DMS79 (cell line): ENCODE results near the gene ARHGAP8.

Experiments used
- DNase-seq: peaks from one replicate; lab custom pipeline; 2025; lab: John Stamatoyannopoulos, UW

ARHGAP8 gene

DNA sequence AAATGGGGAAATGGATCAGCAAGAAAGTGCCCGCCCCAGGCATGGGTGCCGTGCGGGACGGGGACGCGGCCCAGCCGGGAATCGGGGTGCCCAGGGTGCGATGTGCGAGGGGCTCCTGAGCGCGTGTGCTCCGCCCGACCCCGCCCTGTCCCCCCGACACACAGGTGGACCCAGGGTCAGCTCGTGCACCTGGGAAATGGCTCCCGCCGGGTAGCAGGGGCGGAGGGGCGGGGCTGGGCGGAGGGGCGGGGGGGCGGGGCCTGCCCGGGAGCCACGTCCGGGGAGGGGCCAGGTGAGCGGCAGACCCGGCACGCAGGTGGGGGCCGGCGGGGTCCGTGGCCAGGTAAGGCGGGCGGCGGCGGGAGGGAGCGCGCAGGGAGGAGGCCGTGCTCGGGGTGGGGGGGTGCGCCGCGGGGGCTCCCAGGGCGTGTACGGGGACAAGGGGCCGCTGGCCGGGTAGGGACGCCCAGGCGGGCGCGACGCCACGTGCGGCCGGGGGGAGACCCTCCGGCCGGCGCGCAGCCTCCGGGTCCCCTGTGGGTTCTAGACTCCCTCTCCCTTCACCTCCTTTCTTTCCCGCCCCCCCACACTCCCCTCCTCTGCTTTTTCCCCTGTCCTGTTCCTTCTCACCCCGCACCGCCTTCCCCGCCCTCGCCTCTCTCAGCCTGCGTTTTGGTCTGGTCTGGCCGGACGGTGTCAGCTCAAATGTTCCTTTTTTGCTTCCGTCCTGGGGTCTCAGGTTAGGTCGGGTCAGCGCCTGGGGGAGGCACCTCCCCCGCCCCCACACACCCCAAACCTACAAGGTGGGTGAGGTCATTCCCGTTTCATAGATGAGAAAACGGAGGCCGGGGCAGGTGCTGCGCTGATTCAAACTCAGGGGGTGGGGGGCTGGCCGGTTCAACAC is at the start of gene ARHGAP8:
ARHGAP8 (plus strand) TSS at position 291 of the 904 bp plus-strand sequence. CDS start 33,953 bp downstream, outside the sequence.
- no peak for DNase-seq

DNA sequence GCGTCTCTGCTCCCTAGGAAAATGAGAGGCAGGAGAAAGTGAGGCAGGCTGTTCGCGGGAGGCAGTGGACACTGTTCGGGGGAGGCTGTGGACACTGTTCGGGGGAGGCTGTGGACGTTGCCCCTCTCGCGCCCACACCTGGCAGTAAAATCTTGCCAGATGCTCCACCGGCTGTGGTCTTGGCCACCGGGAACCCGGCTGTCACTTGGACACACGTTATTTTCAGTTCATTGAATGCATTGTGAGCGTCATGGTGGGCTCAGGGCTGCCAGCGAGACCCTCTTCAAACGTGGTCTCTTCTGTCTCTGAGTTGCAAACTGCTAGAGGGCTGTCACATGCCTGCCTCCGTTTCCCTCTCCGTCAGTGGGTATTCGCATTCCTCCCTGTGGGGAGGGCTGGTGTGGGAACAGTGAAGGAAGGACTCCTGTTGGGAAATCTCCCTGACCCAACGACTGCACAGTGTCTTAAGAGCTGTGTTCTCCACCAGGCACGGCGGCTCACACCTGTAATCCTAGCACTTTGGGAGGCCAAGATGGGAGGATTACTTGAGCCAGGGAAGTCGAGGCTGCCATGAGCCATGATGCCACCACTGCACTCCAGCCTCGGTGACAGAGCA is 49.0 kb upstream of the ARHGAP8 start:
- DNase-seq, result no peak

DNA sequence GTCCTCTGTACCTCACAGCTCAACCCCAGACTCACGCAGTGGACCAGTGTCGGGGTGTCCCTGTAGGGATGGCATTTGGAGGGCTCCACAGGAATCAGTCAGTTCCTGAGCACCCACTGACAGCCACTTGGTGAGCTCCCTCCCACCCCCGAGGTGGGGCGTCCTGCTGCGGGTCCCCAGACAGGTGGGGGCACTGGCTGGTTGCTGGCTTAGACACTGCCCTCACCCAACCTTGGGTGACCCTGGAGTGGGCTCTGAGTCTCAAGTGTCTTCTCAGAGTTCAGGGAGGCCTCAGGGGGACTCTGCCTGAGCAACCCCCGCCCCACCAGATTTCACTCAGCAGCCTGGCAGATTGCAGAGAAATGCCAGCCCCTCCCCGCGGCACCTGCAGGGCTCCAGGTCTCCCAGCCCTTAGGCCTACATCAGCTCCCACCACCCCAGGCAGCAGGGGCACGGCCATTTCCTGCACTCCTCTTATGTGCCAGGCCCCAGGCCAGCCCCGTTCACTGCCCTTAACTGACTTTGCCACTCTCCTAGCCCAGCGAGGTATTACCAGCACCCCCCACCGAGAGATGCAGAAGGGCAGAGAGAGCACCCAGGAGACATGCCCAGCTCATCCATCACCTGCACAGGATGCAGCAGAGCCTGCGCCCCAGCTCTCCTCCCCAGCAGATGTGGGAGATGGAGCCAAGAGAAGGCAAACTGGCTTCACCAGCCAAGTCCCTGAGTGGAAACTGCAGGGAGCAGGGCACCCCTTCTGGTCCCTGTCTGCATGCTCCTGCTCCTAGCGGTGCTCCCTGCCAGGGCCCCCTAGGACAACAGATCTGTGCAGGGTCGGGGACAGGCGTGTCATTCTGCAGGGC is 48.0 kb upstream of the ARHGAP8 start:
- no peak for DNase-seq

DNA sequence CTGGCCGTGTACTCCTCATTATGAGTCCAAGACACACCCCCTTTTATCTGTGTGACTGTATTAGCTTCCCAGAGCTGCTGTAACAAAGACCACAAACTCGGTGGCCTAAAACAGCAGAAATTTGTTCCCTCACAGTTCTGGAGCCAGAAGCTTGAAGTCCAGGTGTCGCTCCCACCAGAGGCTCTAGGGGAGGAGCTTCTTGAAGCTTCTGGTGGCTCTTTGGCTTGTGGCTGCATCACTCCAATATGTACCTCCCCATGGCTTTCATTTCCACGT is 47.4 kb upstream of the ARHGAP8 start:
- DNase-seq, result no peak

DNA sequence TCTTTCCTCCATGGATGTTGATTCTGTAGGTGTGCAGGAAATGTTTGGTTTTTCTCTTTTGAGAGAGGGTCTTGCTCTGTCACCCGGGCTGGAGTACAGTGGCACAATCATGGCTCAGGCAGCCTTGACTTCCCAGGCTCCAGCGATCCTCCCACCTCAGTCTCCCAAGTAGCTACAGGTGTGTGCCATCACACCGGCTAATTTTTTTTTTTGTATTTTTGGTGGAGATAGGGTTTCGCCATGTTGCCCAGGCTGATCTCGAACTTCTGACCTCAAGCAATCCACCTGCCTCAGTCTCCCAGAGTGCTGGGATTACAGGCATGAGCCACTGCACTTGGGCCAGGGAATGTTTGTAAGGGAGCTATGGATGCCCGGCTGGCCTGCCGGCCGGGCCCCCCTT is 45.9 kb upstream of the ARHGAP8 start:
- DNase-seq, result no peak

DNA sequence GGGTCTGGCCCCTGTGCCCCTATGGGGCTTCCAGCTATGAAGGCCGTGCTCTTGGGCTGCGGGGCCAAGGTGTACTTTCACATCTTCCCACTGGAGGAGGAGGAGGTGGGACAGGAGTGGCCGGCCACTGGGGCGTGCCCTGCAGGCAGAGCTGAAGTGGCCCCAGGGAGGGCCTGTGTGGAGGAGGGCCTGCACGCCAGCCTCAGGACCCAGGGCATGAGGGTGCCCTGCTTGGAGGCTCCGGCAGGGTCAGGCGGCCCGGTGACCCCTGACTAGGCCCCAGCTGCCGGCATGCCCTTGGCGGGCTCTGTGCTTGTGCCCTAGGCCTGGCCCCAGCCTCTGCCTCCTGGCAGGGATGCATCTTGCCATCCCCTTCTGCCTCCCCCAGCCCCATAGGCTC is 45.2 kb upstream of the ARHGAP8 start:
- DNase-seq, result no peak

DNA sequence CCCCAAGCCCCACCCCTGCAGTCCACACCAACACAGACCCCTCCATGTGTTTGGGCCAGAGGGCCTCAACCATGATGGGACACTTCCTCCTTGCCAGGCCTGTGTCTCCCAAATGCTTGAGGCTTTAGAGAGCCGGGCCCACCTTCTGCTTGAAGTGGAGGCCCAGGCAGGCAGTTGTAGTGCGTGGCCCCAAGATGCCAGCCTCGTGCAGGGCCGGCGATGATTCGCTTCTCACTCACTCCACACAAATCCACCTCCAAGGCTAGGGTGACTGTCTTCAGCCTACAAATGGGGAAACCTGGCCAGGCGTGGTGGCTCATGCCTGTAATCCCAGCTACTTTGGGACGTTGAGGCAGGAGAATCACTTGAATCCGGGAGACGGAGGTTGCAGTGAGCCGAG is 44.6 kb upstream of the ARHGAP8 start:
- DNase-seq, result no peak

DNA sequence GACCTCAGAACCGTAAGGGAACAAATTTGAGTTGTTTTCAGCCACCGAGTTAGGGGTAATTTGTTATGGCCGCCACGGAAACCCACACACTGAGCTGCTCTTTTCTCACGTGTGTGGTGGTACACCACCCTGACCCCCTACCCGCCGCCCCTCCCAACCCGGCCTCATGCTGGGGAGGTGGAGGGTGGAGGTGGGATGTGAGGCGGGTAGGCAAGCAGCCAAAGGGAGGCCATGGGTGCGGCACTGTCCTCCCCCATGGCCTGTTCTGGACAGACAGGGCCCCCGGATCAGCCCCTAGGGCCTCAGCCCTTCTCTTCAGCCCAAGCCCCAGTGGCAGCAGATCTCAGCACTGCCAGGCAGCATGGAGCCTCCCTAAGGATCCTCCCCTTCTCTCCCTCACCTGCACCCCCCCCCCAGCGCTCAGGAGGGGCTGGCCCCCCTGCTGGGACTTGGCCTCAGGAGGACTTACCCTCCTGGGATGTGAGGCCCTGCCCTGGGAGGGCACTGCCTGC is 42.4 kb upstream of the ARHGAP8 start:
- DNase-seq, result no peak

DNA sequence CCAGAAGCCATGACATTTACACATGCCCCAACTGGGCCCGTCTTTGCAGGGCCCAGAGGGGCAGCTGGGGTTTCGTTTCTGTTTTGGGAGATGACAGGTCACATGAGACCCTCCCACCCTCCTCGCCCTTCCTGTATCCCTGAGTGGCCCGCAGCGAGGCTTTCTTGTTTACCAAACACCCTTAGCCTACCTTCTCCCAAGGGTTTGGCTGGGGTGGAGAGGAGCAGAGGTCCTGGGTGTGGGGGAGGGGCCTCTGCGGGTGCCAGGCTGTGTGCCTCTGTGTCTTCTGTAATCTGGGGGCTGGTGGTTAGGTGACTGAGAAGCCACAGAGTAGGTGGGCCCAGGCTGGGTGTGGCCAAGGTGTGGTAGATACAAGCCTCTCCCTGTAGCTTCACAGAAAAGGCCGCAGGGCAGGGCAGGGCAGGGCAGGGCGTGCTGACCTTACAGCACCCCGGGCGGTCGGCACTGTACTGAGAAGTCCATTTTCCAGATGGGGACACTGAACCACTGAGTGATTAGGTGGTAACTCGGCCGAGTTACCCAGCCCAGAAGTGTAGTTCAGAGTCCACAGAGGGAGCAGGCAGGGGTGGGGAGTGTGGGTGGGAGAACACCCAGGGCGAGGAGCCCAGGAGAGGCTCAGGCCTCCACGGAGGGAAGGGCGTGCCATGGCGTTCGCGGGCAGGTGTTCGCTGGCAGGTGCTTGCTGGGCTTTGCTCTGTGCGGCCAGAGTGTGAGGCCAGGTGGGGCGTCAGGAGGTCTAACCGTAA is 41.7 kb upstream of the ARHGAP8 start:
- DNase-seq, result no peak

DNA sequence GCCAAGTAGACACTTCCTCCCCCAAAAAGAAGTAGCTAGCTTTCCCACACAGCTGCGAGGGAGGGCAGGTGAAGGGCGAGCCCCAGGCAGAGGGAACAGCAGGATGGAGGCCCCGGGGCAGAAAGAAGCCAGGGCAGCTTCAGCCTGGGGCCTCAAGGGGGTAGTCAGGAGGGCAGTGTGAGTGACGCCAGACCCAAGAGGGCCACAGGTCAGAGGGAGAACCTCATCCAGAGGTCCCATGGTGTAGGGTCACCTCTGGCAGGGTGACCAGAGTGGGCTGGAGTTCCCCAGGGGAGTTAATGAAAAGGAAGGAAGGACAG is 41.2 kb upstream of the ARHGAP8 start:
- no peak for DNase-seq

DNA sequence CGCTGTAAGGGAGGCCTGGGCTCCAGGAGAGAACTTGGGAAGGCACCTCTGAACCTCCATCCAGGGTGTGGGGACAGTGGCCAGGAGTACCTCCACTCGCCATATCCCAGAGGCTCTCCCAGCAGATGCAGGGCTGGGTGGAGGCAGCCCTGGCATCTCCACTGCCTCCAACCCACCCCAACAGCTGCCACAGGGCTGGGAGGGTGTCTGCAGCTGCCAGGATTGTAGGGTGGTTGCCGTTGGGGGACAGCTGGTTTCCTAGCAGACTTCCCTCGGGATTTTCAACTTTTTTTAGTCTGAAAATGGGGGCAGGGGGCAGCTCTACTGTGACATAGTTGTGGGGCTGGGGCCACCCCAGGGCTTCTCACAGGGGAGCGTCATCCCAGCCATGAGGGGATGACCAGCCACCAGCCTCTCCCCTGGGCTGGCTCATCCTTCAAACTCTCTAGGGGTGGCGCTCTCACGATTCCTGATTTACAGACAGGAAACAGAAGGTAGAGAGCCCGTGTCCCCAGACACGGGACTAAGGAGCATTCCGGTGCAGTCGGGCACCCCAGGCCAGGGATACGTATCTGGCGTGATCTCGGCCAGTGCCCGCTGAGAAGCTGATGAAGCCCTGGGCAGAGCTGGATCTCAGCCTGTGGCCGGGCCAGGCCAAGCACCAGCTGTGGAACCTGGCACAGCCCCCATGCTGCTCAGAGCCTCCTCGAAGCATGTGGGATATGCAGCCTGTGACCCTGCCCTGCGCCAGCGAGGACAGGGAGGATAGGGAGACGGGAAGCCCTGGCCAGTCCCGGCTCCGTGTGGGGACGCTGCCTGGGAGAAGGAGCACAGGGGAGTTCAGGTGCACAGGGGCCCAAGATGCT is 40.5 kb upstream of the ARHGAP8 start:
- DNase-seq, result no peak

DNA sequence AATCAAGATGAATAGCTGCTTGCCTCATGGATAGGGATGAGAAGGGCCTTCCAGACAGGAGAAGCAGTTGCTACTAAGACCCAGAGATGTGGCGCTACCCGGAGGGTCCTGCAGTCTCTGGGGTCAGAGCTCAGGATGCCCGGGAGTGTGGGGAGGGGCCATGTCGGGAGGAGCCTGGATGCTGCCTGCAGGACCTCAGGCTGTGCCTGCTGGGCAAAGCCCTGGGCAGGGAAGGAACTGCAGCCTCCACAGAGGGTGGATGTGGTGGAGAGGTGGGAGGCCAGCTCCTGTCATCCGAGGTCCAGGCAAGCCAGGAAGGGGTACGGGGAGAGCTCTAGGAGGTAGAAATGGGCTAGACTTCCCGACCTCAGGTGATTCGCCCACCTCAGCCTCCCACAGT is 39.4 kb upstream of the ARHGAP8 start:
- no peak for DNase-seq

DNA sequence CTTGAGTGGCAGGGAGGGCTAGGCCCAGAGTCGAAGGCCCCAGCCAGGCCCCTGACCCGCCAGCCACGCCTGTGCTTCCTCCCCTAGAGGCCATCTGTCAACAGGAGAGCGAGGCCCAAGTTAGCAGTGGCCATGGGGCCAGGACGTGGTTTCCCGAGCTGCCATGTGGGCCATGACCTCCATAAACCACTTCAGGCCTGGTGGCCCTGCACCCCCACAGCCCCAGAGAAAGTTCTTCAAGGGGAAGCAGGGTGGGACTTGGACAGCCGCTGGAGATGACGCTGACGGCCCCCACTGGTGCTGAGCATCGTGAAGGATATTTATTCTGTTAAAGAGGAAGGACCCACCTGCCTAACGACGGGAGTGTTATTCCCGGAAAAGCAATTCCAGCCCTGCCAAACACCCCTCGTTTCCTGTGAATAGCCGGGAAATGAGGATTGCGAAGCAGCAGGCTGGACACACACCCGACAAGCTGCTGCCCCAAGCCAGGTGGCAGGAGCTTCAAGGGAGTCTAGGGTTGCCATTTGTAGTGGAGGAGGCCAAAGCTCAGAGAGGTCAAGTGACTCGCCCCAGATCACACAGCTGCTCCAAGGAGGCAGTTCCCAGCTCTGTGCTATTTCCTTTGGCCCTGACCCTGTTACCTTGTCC is 37.5 kb upstream of the ARHGAP8 start:
- no peak for DNase-seq

DNA sequence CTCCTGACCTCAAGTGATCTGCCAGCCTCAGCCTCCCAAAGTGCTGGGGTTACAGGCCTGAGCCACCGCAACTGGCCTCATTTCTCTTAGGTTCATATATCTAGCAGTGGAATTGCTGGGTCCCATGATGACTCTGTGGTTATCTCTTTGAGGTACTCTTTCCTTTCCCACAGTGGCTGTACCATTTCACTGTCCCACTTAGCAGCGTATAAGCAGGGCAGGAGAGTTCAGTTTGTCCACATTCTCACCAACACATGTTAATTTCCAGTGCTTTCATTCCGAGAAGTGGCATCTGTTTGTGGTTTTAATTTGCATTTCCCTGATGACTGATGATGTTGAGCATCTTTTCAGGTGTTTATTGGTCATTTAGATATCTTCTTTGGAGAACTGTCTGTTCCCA is 34.0 kb upstream of the ARHGAP8 start:
- no peak for DNase-seq

DNA sequence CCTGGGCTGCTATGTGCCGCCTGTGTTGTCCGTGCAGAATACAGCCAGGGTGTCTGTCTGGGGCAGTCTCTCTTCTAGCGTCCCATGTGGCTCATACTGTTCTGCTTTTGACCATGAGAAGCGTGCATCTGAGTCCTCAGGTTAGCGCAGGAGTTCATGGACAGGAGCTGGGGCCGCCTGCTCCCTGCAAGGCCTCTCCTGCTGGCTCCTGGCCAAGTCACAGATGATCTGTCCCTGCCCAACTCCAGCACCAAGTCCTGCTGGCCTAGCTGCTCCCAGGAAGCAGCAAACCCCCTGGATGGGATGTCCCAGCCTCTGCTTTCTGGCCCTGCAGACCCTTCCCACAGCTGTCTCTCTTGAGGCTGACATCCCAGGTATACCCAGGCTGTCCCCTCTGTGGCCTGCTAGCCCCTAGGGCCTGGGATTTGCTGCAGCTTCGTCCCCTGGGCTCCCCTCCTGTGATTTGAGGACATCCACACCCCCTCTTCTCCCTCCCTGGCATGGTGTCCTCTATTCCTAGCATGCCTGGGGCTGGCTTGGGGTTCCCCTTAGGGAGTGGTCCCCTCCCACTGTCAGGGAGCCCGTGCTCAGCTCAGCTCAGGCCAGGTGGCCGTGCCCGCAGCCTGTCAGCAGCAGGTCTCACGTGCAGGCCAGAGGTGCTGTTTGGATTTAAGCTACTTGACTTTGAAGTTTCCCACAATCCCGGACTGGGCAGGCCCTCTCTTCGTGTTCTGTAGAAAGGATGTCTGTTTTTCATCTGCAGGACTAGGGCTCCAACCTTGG is 32.6 kb upstream of the ARHGAP8 start:
- DNase-seq, result no peak

DNA sequence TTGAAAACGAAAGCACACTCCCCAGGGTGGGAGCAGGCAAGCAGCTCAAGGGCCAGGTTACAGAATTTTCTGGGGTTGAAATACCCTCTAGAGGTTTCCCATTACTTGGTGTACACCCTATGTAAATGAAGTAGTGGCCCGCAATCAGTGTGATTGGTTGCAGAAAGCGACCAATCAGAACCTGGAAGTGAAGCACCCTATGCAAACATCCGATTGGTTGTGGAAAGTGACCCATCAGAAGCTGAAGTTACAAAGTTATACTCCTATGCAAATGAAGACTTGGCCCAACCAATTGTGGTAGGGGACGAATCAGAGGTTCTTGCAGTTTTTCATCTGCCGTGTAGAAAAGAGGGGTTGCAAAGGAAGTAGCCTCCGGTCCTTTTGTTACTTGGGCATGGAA is 31.2 kb upstream of the ARHGAP8 start:
- DNase-seq, result no peak

DNA sequence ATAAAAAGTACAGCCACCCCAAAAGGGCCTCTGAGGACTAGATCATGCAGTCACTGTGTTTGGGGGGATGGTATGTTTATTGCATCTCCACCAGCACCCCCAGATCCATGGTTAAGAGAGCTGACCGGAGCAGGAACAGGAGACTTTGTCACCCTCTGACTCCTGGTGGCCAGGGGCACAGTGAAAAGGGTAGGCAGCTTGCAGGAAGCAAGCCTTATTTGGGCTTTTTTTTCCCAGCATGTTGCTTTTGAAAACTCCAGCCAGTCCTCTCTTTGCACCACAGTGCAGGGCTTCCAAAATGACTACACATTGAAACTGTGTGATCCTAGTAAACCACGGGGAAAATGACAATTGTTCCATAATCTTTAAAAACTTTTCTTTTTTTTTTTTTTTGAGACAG is 29.8 kb upstream of the ARHGAP8 start:
- DNase-seq, result no peak

DNA sequence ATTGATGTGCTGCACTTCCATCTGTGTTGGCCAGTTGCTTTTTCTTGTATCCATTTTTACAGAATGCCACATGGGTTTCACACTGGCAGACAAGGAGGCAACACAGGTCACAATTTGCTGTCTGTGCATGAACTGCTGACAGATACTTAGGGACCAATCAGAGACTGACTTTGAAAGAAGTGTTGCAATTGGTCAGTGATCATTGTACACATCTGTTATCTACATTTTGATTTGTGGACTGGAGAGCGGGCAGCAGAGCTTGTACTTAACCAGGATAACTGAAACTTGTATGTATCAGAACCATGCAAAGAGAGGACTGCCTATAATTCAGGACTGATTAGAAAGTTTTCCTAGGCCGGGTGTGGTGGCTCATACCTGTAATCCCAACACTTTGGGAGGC is 28.6 kb upstream of the ARHGAP8 start:
- DNase-seq, result no peak

DNA sequence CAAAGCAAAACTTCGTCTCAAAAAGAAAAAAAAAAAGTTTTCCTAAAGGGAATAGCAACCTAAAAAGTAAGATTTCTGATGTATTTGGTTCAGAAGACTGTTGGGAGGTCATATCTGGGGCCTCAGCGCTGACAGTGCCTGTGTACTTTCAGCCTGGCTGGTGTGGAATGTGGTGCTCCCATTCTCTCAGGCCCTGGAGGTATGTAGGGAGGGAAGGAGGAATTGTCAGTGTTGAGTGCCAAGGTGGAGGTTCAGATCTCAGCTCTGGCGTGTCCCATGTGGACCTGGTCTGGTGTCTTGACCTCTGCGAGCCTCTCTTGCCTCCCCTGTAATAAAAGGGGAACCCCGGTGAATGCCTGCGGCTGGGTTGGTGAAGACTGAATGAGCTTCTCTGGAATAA is 28.0 kb upstream of the ARHGAP8 start:
- DNase-seq, result no peak

DNA sequence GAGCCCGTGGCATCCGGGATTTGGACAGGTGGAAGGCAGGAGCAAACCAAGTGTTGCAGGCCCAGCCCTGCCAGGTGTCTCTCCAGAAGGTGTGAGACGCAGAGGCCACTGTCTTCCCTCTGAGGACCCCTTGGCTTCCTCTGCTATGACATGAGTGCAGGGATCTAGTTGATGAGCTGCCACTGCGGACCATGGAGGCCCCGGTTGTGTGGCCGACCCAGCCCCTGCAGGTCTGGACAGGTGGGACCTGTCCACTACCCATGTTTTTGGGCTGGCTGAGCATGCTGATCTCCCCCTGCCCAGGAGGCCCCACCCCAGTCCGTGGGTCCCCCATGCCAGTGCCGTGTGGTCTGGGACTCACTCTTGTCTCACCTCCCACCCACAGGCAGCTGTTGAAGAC is 27.5 kb upstream of the ARHGAP8 start:
- no peak for DNase-seq
